Activated CD4-positive, alpha-beta memory T cell treated with anti-CD3 and anti-CD28 coated beads for 36 hours (primary cell): ENCODE results near the gene HSD3B7. TPM values are rescaled to one million over a fixed set of nuclear protein-coding genes. Genes with fewer than 3 reads are reported as not detected.

ENCODE experiments used
- CTCF ChIA-PET: fragments of 350-600 bp; sonication (Branson Sonifier 250); formaldehyde crosslinking; loops from one replicate; lab custom pipeline; 2021; ENCODE audit warnings: antibody characterized with exemption, inconsistent platforms; lab: Charles Lee
- POLR2A ChIA-PET: fragments of 350-600 bp; sonication (Branson Sonifier 250); formaldehyde crosslinking; loops from one replicate; lab custom pipeline; 2021; ENCODE audit warnings: antibody characterized with exemption; lab: Charles Lee
- DNase-seq: peaks from one replicate; pipeline ENCODE4 v3.0.0-alpha.2; 2020
- H3K27ac Mint-ChIP-seq: one replicate; pipeline ENCODE4 v1.8.0; 2021; ENCODE audit warnings: mixed read lengths
- H3K27me3 Mint-ChIP-seq: one replicate; pipeline ENCODE4 v1.8.0; 2021; ENCODE audit warnings: mixed read lengths
- H3K36me3 Mint-ChIP-seq: one replicate; pipeline ENCODE4 v1.8.0; 2021; ENCODE audit warnings: mixed read lengths
- H3K4me1 Mint-ChIP-seq: one replicate; pipeline ENCODE4 v1.8.0; 2021; ENCODE audit warnings: low read depth, mixed read lengths
- H3K4me3 Mint-ChIP-seq: one replicate; pipeline ENCODE4 v1.8.0; 2021; ENCODE audit warnings: mild to moderate bottlenecking, mixed read lengths
- H3K9me3 Mint-ChIP-seq: one replicate; pipeline ENCODE4 v1.8.0; 2021; ENCODE audit warnings: mixed read lengths
- intact Hi-C: fragments of 100-400 bp; cut with micrococcal nuclease; formaldehyde crosslinking; loops from one replicate; pipeline ENCODE4 v1.15.1; 2023
- total RNA-seq, 2 experiments: library from RNA; stranded (reverse); gene quantifications; one replicate each; pipeline ENCODE4 v1.2.3, GENCODE V29; 2021

The HSD3B7 gene
- total RNA-seq, 2 experiments from 2014 or later = 2.2 TPM

GRCh38 chr16:30996985-30997724 is 12.1 kb downstream of the HSD3B7 start:
- ChIA-PET POLR2A (interaction anchor here (0.6 kb wide), 1 partner anchor 911 kb away, joined by 3 read pairs; no protein-coding TSS in a partner anchor), CTCF (interaction anchor here (0.5 to 1.8 kb wide), 5 partner anchors 13 to 306 kb away, joined by 3 to 7 read pairs (median 3); no protein-coding TSS in a partner anchor)
- peaks cover 12% of the 10 kb centered on the region for H3K4me1 Mint-ChIP-seq
- intact Hi-C loops = loop anchor here (1.0 to 10.0 kb wide), 5 partner anchors 36 to 868 kb away; partner anchors contain the start of genes SETD1A, STX4, ZNF646 and ZNF668
- H3K36me3 Mint-ChIP-seq = no peaks in the 10 kb centered on the region
- H3K9me3 Mint-ChIP-seq = no peaks in the 10 kb centered on the region
- no peak overlapping the region for H3K27ac Mint-ChIP-seq
- peaks cover 1% of the 10 kb centered on the region for H3K27me3 Mint-ChIP-seq
- peak; percentile 90 for DNase-seq
- peak overlapping the region; percentile 73 for H3K4me3 Mint-ChIP-seq

GRCh38 chr16:30997725-30998711 is 13.0 kb downstream of the HSD3B7 start:
- peaks cover 1% of the 10 kb centered on the region for H3K27me3 Mint-ChIP-seq
- POLR2A ChIA-PET = interaction anchor here (0.9 to 1.4 kb wide), 2 partner anchors 76 to 119 kb away, joined by 3 read pairs; partner anchors contain the start of genes KAT8, ZNF646 and ZNF668
- CTCF ChIA-PET = interaction anchor here (0.5 to 1.4 kb wide), 5 partner anchors 13 to 305 kb away, joined by 3 to 7 read pairs (median 3); partner anchors contain the start of gene HSD3B7
- H3K9me3 Mint-ChIP-seq = no peaks in the 10 kb centered on the region
- DNase-seq = no peak
- peak overlapping the region; percentile 37 for H3K4me3 Mint-ChIP-seq
- no peak overlapping the region for H3K27ac Mint-ChIP-seq
- no peaks in the 10 kb centered on the region for H3K36me3 Mint-ChIP-seq
- intact Hi-C loops = loop anchor here (1.0 to 10.0 kb wide), 5 partner anchors 35 to 867 kb away; partner anchors contain the start of genes SETD1A, STX4, ZNF646 and ZNF668
- H3K4me1 Mint-ChIP-seq = peaks cover 12% of the 10 kb centered on the region

- no peak for DNase-seq
- Mint-ChIP-seq H3K27ac (no peak overlapping the region), H3K27me3 (peaks cover 1% of the 10 kb centered on the region), H3K9me3 (no peaks in the 10 kb centered on the region), H3K36me3 (no peaks in the 10 kb centered on the region), H3K4me1 (peaks cover 12% of the 10 kb centered on the region), H3K4me3 (no peak overlapping the region)
- intact Hi-C loops = loop anchor here (5.0 to 10.0 kb wide), 3 partner anchors 42 to 866 kb away; partner anchors contain the start of gene SETD1A
- CTCF ChIA-PET = interaction anchor here (1.3 to 1.4 kb wide), 3 partner anchors 14 to 143 kb away, joined by 3 to 7 read pairs (median 6); partner anchors contain the start of gene HSD3B7
- POLR2A ChIA-PET = interaction anchor here (0.9 to 1.4 kb wide), 2 partner anchors 75 to 118 kb away, joined by 3 read pairs; partner anchors contain the start of genes KAT8, ZNF646 and ZNF668
These were observed 14.1 kb downstream of the HSD3B7 start for GRCh38 chr16:30998852-30999761.

GRCh38 chr16:31000671-31001382 is 15.8 kb downstream of the HSD3B7 start:
- CTCF ChIA-PET = interaction anchor here (0.6 kb wide), 1 partner anchor 307 kb away, joined by 3 read pairs; no protein-coding TSS in a partner anchor
- Mint-ChIP-seq H3K36me3 (no peaks in the 10 kb centered on the region), H3K27ac (no peak overlapping the region), H3K4me1 (peaks cover 7% of the 10 kb centered on the region), H3K9me3 (no peaks in the 10 kb centered on the region), H3K27me3 (no peaks in the 10 kb centered on the region), H3K4me3 (no peak overlapping the region)
- POLR2A ChIA-PET = no interaction called here
- DNase-seq = no peak
- intact Hi-C loops = no loop called here

GRCh38 chr16:31001507-31002249 is 16.7 kb downstream of the HSD3B7 start:
- CTCF ChIA-PET = no interaction called here
- H3K4me3 Mint-ChIP-seq = no peak overlapping the region
- H3K27me3 Mint-ChIP-seq = no peaks in the 10 kb centered on the region
- H3K4me1 Mint-ChIP-seq = peaks cover 3% of the 10 kb centered on the region
- POLR2A ChIA-PET = no interaction called here
- H3K27ac Mint-ChIP-seq = no peak overlapping the region
- intact Hi-C loops = no loop called here
- no peaks in the 10 kb centered on the region for H3K36me3 Mint-ChIP-seq
- H3K9me3 Mint-ChIP-seq = no peaks in the 10 kb centered on the region
- no peak for DNase-seq

- no peaks in the 10 kb centered on the region for H3K4me1 Mint-ChIP-seq
- no peak overlapping the region for H3K27ac Mint-ChIP-seq
- no peak overlapping the region for H3K4me3 Mint-ChIP-seq
- H3K27me3 Mint-ChIP-seq = no peaks in the 10 kb centered on the region
- ChIA-PET CTCF (interaction anchor here (0.7 to 1.4 kb wide), 2 partner anchors 17 to 19 kb away, joined by 3 read pairs; partner anchors contain the start of gene HSD3B7), POLR2A (no interaction called here)
- no peak for DNase-seq
- H3K9me3 Mint-ChIP-seq = no peaks in the 10 kb centered on the region
- intact Hi-C loops = no loop called here
- H3K36me3 Mint-ChIP-seq = no peaks in the 10 kb centered on the region
These were observed 17.3 kb downstream of the HSD3B7 start for GRCh38 chr16:31002250-31002700.

- intact Hi-C loops = no loop called here
- H3K4me1 Mint-ChIP-seq = no peaks in the 10 kb centered on the region
- no peak overlapping the region for H3K27ac Mint-ChIP-seq
- H3K27me3 Mint-ChIP-seq = no peaks in the 10 kb centered on the region
- no peak overlapping the region for H3K4me3 Mint-ChIP-seq
- no peaks in the 10 kb centered on the region for H3K36me3 Mint-ChIP-seq
- ChIA-PET CTCF (interaction anchor here (0.7 to 1.4 kb wide), 3 partner anchors 17 to 20 kb away, joined by 3 to 7 read pairs (median 3); partner anchors contain the start of gene HSD3B7), POLR2A (no interaction called here)
- H3K9me3 Mint-ChIP-seq = no peaks in the 10 kb centered on the region
- no peak for DNase-seq
These were observed 17.9 kb downstream of the HSD3B7 start for GRCh38 chr16:31002862-31003341.

- DNase-seq = no peak
- Mint-ChIP-seq H3K4me3 (no peak overlapping the region), H3K27me3 (no peaks in the 10 kb centered on the region), H3K9me3 (no peaks in the 10 kb centered on the region), H3K36me3 (no peaks in the 10 kb centered on the region), H3K4me1 (no peaks in the 10 kb centered on the region), H3K27ac (no peak overlapping the region)
- CTCF ChIA-PET = interaction anchor here (1.3 to 1.4 kb wide), 2 partner anchors 18 to 21 kb away, joined by 3 to 7 read pairs; partner anchors contain the start of gene HSD3B7
- POLR2A ChIA-PET = no interaction called here
- intact Hi-C loops = no loop called here
These were observed 18.7 kb downstream of the HSD3B7 start for GRCh38 chr16:31003744-31004143.

- no peak overlapping the region for H3K4me3 Mint-ChIP-seq
- no peaks in the 10 kb centered on the region for H3K27me3 Mint-ChIP-seq
- ChIA-PET POLR2A (no interaction called here), CTCF (no interaction called here)
- intact Hi-C loops = no loop called here
- H3K27ac Mint-ChIP-seq = no peak overlapping the region
- no peaks in the 10 kb centered on the region for H3K36me3 Mint-ChIP-seq
- H3K9me3 Mint-ChIP-seq = no peaks in the 10 kb centered on the region
- DNase-seq = no peak
- peaks cover under 1% of the 10 kb centered on the region for H3K4me1 Mint-ChIP-seq
These were observed 19.7 kb downstream of the HSD3B7 start for GRCh38 chr16:31004658-31005057.
